ENCODE results near the gene HMCES. TPM values are rescaled to one million over a fixed set of nuclear protein-coding genes. Genes with fewer than 3 reads are reported as not detected.
A peak's percentile ranks its signal among the peaks of the same experiment; 100 is the strongest.

The HMCES gene
- total and polyA plus RNA-seq, 11 donors, result 30.0 to 46.6 (median 37.7) TPM

GRCh38 chr3:129311054-129311902 lies 32.6 kb downstream of the HMCES start:
- Histone ChIP-seq H3K27me3 (no peaks in the 10 kb centered on the region), H3K4me3 (no peak overlapping the region), H3K27ac (no peak overlapping the region), H3K9me3 (no peaks in the 10 kb centered on the region), H3K4me1 (peaks cover 0 to 23% (median 12%) of the 10 kb centered on the region in 12 donors), H3K36me3 (peaks cover 0 to 3% (median 0%) of the 10 kb centered on the region in 9 donors)
- TF ChIP-seq CTCF (IDR thresholded peaks at IDR 0.05) (no peak), POLR2A (IDR thresholded peaks at IDR 0.05) (no peak)
- WGBS, 4 donors, result 78 to 98% (median 92%) methylated on average over 2 to 3 of the region's 3 CpGs
- intact Hi-C loops (cut with DNase I), result loop anchor here in 3 of 10 donors (5.0 kb wide), 1 partner anchor 34 kb away; the partner anchor contains the start of gene HMCES (in 3 of the 3)
- DNase-seq (no peak), ATAC-seq (no peak)

GRCh38 chr3:129312021-129312639 lies 33.5 kb downstream of the HMCES start:
- 65 to 94% (median 89%) methylated on average over 2 of the region's 2 CpGs for WGBS, 4 donors
- intact Hi-C loops (cut with DNase I), result loop anchor here in 3 of 10 donors (5.0 kb wide), 1 partner anchor 35 kb away; the partner anchor contains the start of gene HMCES (in 3 of the 3)
- H3K9me3 ChIP-seq, result no peaks in the 10 kb centered on the region
- H3K27ac ChIP-seq, result no peak overlapping the region
- no peaks in the 10 kb centered on the region for H3K27me3 ChIP-seq
- no peaks in the 10 kb centered on the region for H3K36me3 ChIP-seq
- H3K4me3 ChIP-seq, result no peak overlapping the region
- ATAC-seq, result no peak
- DNase-seq, result no peak
- H3K4me1 ChIP-seq, result peaks cover 0 to 27% (median 16%) of the 10 kb centered on the region in 12 donors
- TF ChIP-seq POLR2A (IDR thresholded peaks at IDR 0.05) (no peak), CTCF (IDR thresholded peaks at IDR 0.05) (no peak)

GRCh38 chr3:129312671-129313414 lies 34.2 kb downstream of the HMCES start:
- peaks cover 0 to 34% (median 21%) of the 10 kb centered on the region in 12 donors for H3K4me1 ChIP-seq
- ATAC-seq (no peak), DNase-seq (no peak)
- TF ChIP-seq POLR2A (IDR thresholded peaks at IDR 0.05), result no peak
- TF ChIP-seq CTCF (IDR thresholded peaks at IDR 0.05), result no peak
- no peaks in the 10 kb centered on the region for H3K36me3 ChIP-seq
- no peaks in the 10 kb centered on the region for H3K27me3 ChIP-seq
- intact Hi-C loops (cut with DNase I), result loop anchor here in 3 of 10 donors (5.0 kb wide), 1 partner anchor 36 kb away; the partner anchor contains the start of gene HMCES (in 3 of the 3)
- H3K4me3 ChIP-seq, result no peak overlapping the region
- peak overlapping the region in 3 of 12 donors; percentile 35 to 93 (median 91) for H3K27ac ChIP-seq
- no peaks in the 10 kb centered on the region for H3K9me3 ChIP-seq

GRCh38 chr3:129313415-129313664 lies 34.7 kb downstream of the HMCES start:
- no peak for ATAC-seq

More at GRCh38 chr3:129313415-129313664, 34.7 kb downstream of the HMCES start:
- TF ChIP-seq POLR2A (IDR thresholded peaks at IDR 0.05) (no peak), CTCF (IDR thresholded peaks at IDR 0.05) (no peak)
- no peak for DNase-seq
- Histone ChIP-seq H3K9me3 (no peaks in the 10 kb centered on the region), H3K27ac (peak overlapping the region in 4 of 12 donors; percentile 35 to 93 (median 92)), H3K27me3 (no peaks in the 10 kb centered on the region), H3K4me3 (no peak overlapping the region), H3K4me1 (peaks cover 0 to 35% (median 21%) of the 10 kb centered on the region in 12 donors), H3K36me3 (no peaks in the 10 kb centered on the region)
- intact Hi-C loops (cut with DNase I), result loop anchor here in 3 of 10 donors (5.0 kb wide), 1 partner anchor 36 kb away; the partner anchor contains the start of gene HMCES (in 3 of the 3)
